ENCODE data around the gene C1GALT1C1L.

- TF ChIP-seq, protein P1, sequence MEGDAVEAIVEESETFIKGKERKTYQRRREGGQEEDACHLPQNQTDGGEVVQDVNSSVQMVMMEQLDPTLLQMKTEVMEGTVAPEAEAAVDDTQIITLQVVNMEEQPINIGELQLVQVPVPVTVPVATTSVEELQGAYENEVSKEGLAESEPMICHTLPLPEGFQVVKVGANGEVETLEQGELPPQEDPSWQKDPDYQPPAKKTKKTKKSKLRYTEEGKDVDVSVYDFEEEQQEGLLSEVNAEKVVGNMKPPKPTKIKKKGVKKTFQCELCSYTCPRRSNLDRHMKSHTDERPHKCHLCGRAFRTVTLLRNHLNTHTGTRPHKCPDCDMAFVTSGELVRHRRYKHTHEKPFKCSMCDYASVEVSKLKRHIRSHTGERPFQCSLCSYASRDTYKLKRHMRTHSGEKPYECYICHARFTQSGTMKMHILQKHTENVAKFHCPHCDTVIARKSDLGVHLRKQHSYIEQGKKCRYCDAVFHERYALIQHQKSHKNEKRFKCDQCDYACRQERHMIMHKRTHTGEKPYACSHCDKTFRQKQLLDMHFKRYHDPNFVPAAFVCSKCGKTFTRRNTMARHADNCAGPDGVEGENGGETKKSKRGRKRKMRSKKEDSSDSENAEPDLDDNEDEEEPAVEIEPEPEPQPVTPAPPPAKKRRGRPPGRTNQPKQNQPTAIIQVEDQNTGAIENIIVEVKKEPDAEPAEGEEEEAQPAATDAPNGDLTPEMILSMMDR (IDR thresholded peaks at IDR 0.05; ENCODE audit: low read depth, low read length, poor library complexity, severe bottlenecking): no peak
- no peak for TF ChIP-seq EZH2phosphoT487 (IDR thresholded peaks at IDR 0.05; ENCODE audit: borderline replicate concordance, low read length)
Measured at GRCh38 chr2:43701111-43701510, 24.9 kb upstream of the C1GALT1C1L start.

All from DOHH2 (cell line).